Transverse colon (tissue), 4 donors: ENCODE data around the gene PPP3CA. TPM values are rescaled to one million over a fixed set of nuclear protein-coding genes. Genes with fewer than 3 reads are reported as not detected.

Experiments used
- DNase-seq: peaks from one replicate; pipeline ENCODE4 v3.0.0-alpha.2; 2019
- H3K27ac ChIP-seq, 4 donors: fragments of 200-600 bp; sonication (generic); 2 replicates each; pipeline ENCODE4 v1.5.1; 2016 to 2018; ENCODE audit warnings: inconsistent platforms in 4 of 4
- H3K27me3 ChIP-seq: fragments of 200-600 bp; sonication (generic); 2 replicates; pipeline ENCODE4 v1.5.1; 2017; ENCODE audit warnings: inconsistent platforms
- H3K36me3 ChIP-seq, 4 donors: fragments of 200-600 bp; sonication (generic); 2 replicates each; pipeline ENCODE4 v1.5.1; 2017 to 2019; ENCODE audit warnings: inconsistent platforms in 4 of 4
- H3K4me1 ChIP-seq, 4 donors: fragments of 200-600 bp; sonication (generic); 2 replicates each; pipeline ENCODE4 v1.5.1; 2017 to 2020; ENCODE audit warnings: inconsistent platforms in 4 of 4
- H3K4me3 ChIP-seq, 4 donors: fragments of 200-600 bp; sonication (generic); 1 replicate in 1 of 4; 2 replicates in 3 of 4; pipeline versions ENCODE4 v1.5.1 to v1.6.1; 2017 to 2019; ENCODE audit warnings: inconsistent platforms in 4 of 4
- H3K9me3 ChIP-seq, 2 donors: fragments of 200-600 bp; sonication (generic); 2 replicates each; pipeline ENCODE4 v1.5.1; 2017 to 2019; ENCODE audit warnings: inconsistent platforms in 2 of 2
- CTCF ChIP-seq, 5 experiments: fragments of 200-600 bp in 3 of 5; fragments of 450-650 bp in 2 of 5; sonication (generic) in 3 of 5; IDR thresholded peaks; 1 replicate in 2 of 5; 2 replicates in 3 of 5; pipeline ENCODE4 v1.5.1; 2016 to 2017; ENCODE audit warnings: antibody characterized with exemption in 5 of 5, inconsistent platforms in 3 of 5, mild to moderate bottlenecking in 2 of 5, moderate library complexity in 1 of 5
- EP300 ChIP-seq: sonication (generic); formaldehyde crosslinking; IDR thresholded peaks from one replicate; pipeline ENCODE4 v1.6.1; 2017; ENCODE audit warnings: antibody characterized with exemption, low read depth
- POLR2A ChIP-seq: fragments of 450-650 bp; IDR thresholded peaks from one replicate; pipeline ENCODE4 v1.6.1; 2016; ENCODE audit warnings: antibody characterized with exemption, mild to moderate bottlenecking, moderate library complexity
- POLR2AphosphoS5 ChIP-seq, 3 donors: sonication (generic); formaldehyde crosslinking; IDR thresholded peaks; one replicate each; pipeline ENCODE4 v1.6.1; 2016; ENCODE audit warnings: antibody characterized with exemption in 3 of 3
- WGBS, 2 donors: methylation state at CpG; one replicate each; pipeline ENCODE4 v1.1.5; 2018; ENCODE audit warnings: low coverage in 1 of 2; 5-methylcytosine and 5-hydroxymethylcytosine counted together
- in situ Hi-C, 4 donors: fragments of 200-750 bp; cut with MboI; loops; one replicate each; pipeline versions ENCODE4 v1.15.0 to v1.15.1; 2017; ENCODE audit warnings: low sequenced_read_pairs in 3 of 4, low pct_ligation_motif_present in 1 of 4, low pct_unique_long_range_greater_than_20kb in 1 of 4
- intact Hi-C: fragments of 100-400 bp; cut with DNase I; formaldehyde crosslinking; loops from one replicate; pipeline ENCODE4 v1.15.1; 2023; ENCODE audit warnings: low total_unique reads
- total RNA-seq, 4 donors: library from RNA; depleted of rRNA; stranded (reverse); fragments of >200 nt; gene quantifications; one replicate each; pipeline ENCODE4 v1.1.0, GENCODE V29; 2016

The PPP3CA gene
- total RNA-seq, 4 donors from 2014 or later: 29.2 to 50.7 (median 37.7) TPM

- Histone ChIP-seq H3K4me1 (peaks cover 0 to 4% (median 2%) of the 10 kb centered on the region in 4 donors), H3K36me3 (peaks cover 0 to 4% (median 0%) of the 10 kb centered on the region in 4 donors), H3K4me3 (no peak overlapping the region), H3K27ac (no peak overlapping the region), H3K9me3 (no peaks in the 10 kb centered on the region), H3K27me3 (no peaks in the 10 kb centered on the region)
- in situ Hi-C loops (no loop called here), intact Hi-C loops (no loop called here)
- no peak for DNase-seq
- TF ChIP-seq POLR2AphosphoS5 (IDR thresholded peaks at IDR 0.05) (no peak), CTCF (IDR thresholded peaks at IDR 0.05) (no peak), EP300 (no peak), POLR2A (no peak)
- 84 to 88% methylated on average over 7 to 8 of the region's 8 CpGs for WGBS, 2 donors
These were observed 321.6 kb downstream of the PPP3CA start for GRCh38 chr4:101025755-101026154.

GRCh38 chr4:101022151-101023024, 324.9 kb downstream of the PPP3CA start:
- H3K27ac ChIP-seq: no peak overlapping the region
- WGBS, 2 donors: 84 to 88% methylated on average over 5 to 8 of the region's 8 CpGs
- TF ChIP-seq POLR2A (no peak), EP300 (no peak), POLR2AphosphoS5 (IDR thresholded peaks at IDR 0.05) (no peak), CTCF (IDR thresholded peaks at IDR 0.05) (no peak)
- no peaks in the 10 kb centered on the region for H3K9me3 ChIP-seq
- peaks cover 5 to 19% (median 15%) of the 10 kb centered on the region in 4 donors for H3K4me1 ChIP-seq
- no peak overlapping the region for H3K4me3 ChIP-seq
- intact Hi-C loops: no loop called here
- H3K27me3 ChIP-seq: no peaks in the 10 kb centered on the region
- in situ Hi-C loops: no loop called here
- no peak for DNase-seq
- H3K36me3 ChIP-seq: peaks cover 0 to 4% (median 0%) of the 10 kb centered on the region in 4 donors

GRCh38 chr4:101020956-101021355, 326.4 kb downstream of the PPP3CA start:
- Histone ChIP-seq H3K4me3 (no peak overlapping the region), H3K9me3 (no peaks in the 10 kb centered on the region), H3K27ac (peak overlapping the region in 3 of 4 donors; percentile 11 to 53 (median 30)), H3K27me3 (no peaks in the 10 kb centered on the region), H3K4me1 (peaks cover 5 to 19% (median 15%) of the 10 kb centered on the region in 4 donors), H3K36me3 (peaks cover 0 to 1% (median 0%) of the 10 kb centered on the region in 4 donors)
- intact Hi-C loops (no loop called here), in situ Hi-C loops (no loop called here)
- 46 to 64% methylated on average over 4 of the region's 4 CpGs for WGBS, 2 donors
- TF ChIP-seq EP300: no peak
- TF ChIP-seq POLR2AphosphoS5 (IDR thresholded peaks at IDR 0.05): peak; percentile 40 to 60 (median 51)
- no peak for DNase-seq

- in situ Hi-C loops (no loop called here), intact Hi-C loops (no loop called here)
- no peak for DNase-seq
- Histone ChIP-seq H3K36me3 (no peaks in the 10 kb centered on the region), H3K27ac (peak overlapping the region; percentile 30 to 60 (median 56)), H3K9me3 (no peaks in the 10 kb centered on the region), H3K4me3 (no peak overlapping the region), H3K27me3 (no peaks in the 10 kb centered on the region), H3K4me1 (peaks cover 5 to 19% (median 15%) of the 10 kb centered on the region in 4 donors)
- TF ChIP-seq CTCF (IDR thresholded peaks at IDR 0.05) (no peak), POLR2A (no peak), EP300 (no peak), POLR2AphosphoS5 (IDR thresholded peaks at IDR 0.05) (no peak)
- WGBS, 2 donors: 0 to 26% methylated on average over 1 of the region's 1 CpG
These were observed 327.4 kb downstream of the PPP3CA start for GRCh38 chr4:101019941-101020401.
